ENCODE results near the gene SNAPC2. TPM values are rescaled to one million over a fixed set of nuclear protein-coding genes. Genes with fewer than 3 reads are reported as not detected.

Gene SNAPC2
- total RNA-seq, 6 experiments from 2014 or later: 22.3 to 27.1 (median 25.2) TPM

DNA sequence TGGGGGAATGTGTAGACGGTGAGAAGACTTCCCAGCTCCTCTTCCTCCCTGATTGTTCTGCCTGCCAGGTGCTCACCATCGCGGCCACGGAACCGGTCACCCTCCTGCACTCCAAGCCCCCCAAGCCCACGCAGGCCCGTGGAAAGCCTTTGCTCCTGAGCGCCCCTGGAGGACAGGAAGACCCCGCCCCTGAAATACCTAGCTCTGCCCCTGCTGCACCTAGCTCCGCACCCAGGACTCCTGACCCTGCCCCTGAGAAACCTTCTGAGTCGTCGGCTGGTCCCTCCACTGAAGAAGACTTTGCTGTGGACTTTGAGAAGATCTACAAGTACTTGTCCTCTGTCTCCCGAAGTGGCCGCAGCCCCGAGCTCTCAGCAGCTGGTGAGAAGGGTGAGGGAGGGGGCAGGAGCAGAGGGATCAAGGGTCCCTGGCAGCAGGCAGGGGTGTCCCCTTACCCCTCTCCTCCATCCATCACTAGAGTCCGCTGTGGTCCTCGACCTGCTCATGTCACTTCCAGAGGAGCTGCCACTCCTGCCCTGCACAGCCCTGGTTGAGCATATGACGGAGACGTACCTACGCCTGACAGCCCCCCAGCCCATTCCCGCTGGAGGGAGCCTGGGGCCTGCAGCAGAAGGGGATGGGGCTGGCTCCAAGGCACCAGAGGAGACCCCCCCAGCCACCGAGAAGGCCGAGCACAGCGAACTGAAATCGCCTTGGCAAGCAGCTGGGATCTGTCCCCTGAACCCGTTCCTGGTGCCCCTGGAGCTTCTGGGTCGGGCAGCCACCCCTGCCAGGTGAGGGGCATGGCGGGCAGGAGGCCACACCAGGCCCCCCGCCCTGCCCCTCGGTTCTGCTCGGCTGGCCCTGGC is 2.1 kb downstream of the SNAPC2 start:
- no peak overlapping the region for H3K27ac Mint-ChIP-seq
- no peak overlapping the region for H3K4me3 Mint-ChIP-seq
- peaks cover 12% of the 10 kb centered on the region for H3K4me1 Mint-ChIP-seq (ENCODE audit: low read depth)

GRCh38 chr19:7922836-7923195 is 2.7 kb downstream of the SNAPC2 start:
- H3K36me3 Mint-ChIP-seq (ENCODE audit: low read depth): no peaks in the 10 kb centered on the region
- TF ChIP-seq, protein P1, sequence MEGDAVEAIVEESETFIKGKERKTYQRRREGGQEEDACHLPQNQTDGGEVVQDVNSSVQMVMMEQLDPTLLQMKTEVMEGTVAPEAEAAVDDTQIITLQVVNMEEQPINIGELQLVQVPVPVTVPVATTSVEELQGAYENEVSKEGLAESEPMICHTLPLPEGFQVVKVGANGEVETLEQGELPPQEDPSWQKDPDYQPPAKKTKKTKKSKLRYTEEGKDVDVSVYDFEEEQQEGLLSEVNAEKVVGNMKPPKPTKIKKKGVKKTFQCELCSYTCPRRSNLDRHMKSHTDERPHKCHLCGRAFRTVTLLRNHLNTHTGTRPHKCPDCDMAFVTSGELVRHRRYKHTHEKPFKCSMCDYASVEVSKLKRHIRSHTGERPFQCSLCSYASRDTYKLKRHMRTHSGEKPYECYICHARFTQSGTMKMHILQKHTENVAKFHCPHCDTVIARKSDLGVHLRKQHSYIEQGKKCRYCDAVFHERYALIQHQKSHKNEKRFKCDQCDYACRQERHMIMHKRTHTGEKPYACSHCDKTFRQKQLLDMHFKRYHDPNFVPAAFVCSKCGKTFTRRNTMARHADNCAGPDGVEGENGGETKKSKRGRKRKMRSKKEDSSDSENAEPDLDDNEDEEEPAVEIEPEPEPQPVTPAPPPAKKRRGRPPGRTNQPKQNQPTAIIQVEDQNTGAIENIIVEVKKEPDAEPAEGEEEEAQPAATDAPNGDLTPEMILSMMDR (IDR thresholded peaks at IDR 0.05): no peak
- H3K4me3 Mint-ChIP-seq: no peak overlapping the region
- H3K9me3 Mint-ChIP-seq: no peaks in the 10 kb centered on the region
- peaks cover 2% of the 10 kb centered on the region for H3K27me3 Mint-ChIP-seq (ENCODE audit: insufficient read depth)
- no peak overlapping the region; the same call in 1 of the 2 replicates for H3K27ac Mint-ChIP-seq
- H3K4me1 Mint-ChIP-seq (ENCODE audit: low read depth): peaks cover 12% of the 10 kb centered on the region
- DNase-seq: no peak

More for the DNA sequence above, 2.1 kb downstream of the SNAPC2 start:
- TF ChIP-seq, protein P1 (IDR thresholded peaks at IDR 0.05): peak; percentile 26; the same call in 1 of the 2 replicates
- H3K9me3 Mint-ChIP-seq: no peaks in the 10 kb centered on the region
- no peak for DNase-seq
- H3K27me3 Mint-ChIP-seq (ENCODE audit: insufficient read depth): peaks cover 2% of the 10 kb centered on the region
- no peaks in the 10 kb centered on the region for H3K36me3 Mint-ChIP-seq (ENCODE audit: low read depth)

- Mint-ChIP-seq H3K4me1 (ENCODE audit: low read depth) (peaks cover 19% of the 10 kb centered on the region), H3K27ac (no peak overlapping the region; the same call in 1 of the 2 replicates), H3K27me3 (ENCODE audit: insufficient read depth) (peaks cover 2% of the 10 kb centered on the region), H3K4me3 (no peak overlapping the region), H3K36me3 (ENCODE audit: low read depth) (peaks cover 4% of the 10 kb centered on the region), H3K9me3 (no peaks in the 10 kb centered on the region)
- no peak for DNase-seq
- TF ChIP-seq, protein P1 (IDR thresholded peaks at IDR 0.05): no peak
These were observed 3.4 kb downstream of the SNAPC2 start for GRCh38 chr19:7923295-7924191.

GRCh38 chr19:7924241-7924640 is 4.1 kb downstream of the SNAPC2 start:
- TF ChIP-seq, protein P1 (IDR thresholded peaks at IDR 0.05): no peak
- no peak for DNase-seq
- H3K4me3 Mint-ChIP-seq: no peak overlapping the region
- H3K27ac Mint-ChIP-seq: peak overlapping the region; percentile 45; the same call in 1 of the 2 replicates
- peaks cover 4% of the 10 kb centered on the region for H3K36me3 Mint-ChIP-seq (ENCODE audit: low read depth)
- peaks cover 25% of the 10 kb centered on the region for H3K4me1 Mint-ChIP-seq (ENCODE audit: low read depth)
- H3K9me3 Mint-ChIP-seq: no peaks in the 10 kb centered on the region
- peaks cover 2% of the 10 kb centered on the region for H3K27me3 Mint-ChIP-seq (ENCODE audit: insufficient read depth)

DNA sequence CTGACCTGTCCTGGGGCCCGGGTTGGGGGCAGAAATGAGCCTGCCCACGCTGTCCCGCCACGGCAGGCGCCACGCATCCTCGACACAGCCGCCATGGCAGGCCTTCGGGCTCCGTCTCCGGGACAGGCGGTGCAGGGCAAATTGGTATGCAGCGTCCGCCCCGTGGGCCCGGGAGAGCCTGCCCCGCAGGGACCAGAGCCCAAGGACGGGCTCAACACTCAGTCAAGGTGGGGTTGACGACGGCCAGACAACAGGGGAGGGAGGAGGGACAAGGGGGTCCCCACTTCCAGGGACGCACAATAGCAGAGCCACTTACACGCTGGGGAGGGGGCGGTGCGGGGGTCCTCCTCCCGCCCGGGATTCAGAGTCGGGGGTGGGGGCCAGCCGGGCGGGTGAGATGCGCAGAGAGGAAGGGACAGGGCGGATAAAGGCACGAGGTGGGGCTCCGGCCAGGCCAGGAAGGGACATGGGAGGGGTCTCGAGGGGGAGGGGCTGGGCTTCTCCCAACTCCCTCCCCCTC is 4.6 kb downstream of the SNAPC2 start:
- Mint-ChIP-seq H3K36me3 (ENCODE audit: low read depth) (peaks cover 4% of the 10 kb centered on the region), H3K4me1 (ENCODE audit: low read depth) (peaks cover 26% of the 10 kb centered on the region), H3K27ac (no peak overlapping the region), H3K9me3 (no peaks in the 10 kb centered on the region), H3K27me3 (ENCODE audit: insufficient read depth) (peaks cover 2% of the 10 kb centered on the region), H3K4me3 (no peak overlapping the region)
- no peak for DNase-seq
- TF ChIP-seq, protein P1 (IDR thresholded peaks at IDR 0.05): no peak
